ENCODE results near the gene ITGB4.

Gene ITGB4

GRCh38 chr17:75733471-75733870 is 12.2 kb downstream of the ITGB4 start:
- no peak for DNase-seq

- DNase-seq = no peak
Measured at GRCh38 chr17:75734674-75735294, 13.5 kb downstream of the ITGB4 start.

GRCh38 chr17:75736173-75736835 is 15.0 kb downstream of the ITGB4 start:
- DNase-seq = no peak

- DNase-seq = no peak
Measured at GRCh38 chr17:75737133-75737962, 16.1 kb downstream of the ITGB4 start.

GRCh38 chr17:75738218-75738802 is 17.1 kb downstream of the ITGB4 start:
- no peak for DNase-seq

GRCh38 chr17:75739174-75739573 is 17.9 kb downstream of the ITGB4 start:
- no peak for DNase-seq

- DNase-seq = no peak
Measured at GRCh38 chr17:75739801-75740200, 18.5 kb downstream of the ITGB4 start.

GRCh38 chr17:75740215-75740614 is 19.0 kb downstream of the ITGB4 start:
- DNase-seq = no peak

- no peak for DNase-seq
Measured at GRCh38 chr17:75740631-75741077, 19.4 kb downstream of the ITGB4 start.

GRCh38 chr17:75742337-75742736 is 21.1 kb downstream of the ITGB4 start:
- DNase-seq = no peak

GRCh38 chr17:75743625-75744206 is 22.5 kb downstream of the ITGB4 start:
- no peak for DNase-seq

- DNase-seq = no peak
Measured at GRCh38 chr17:75748706-75749105, 27.4 kb downstream of the ITGB4 start.

GRCh38 chr17:75749545-75750389 is 28.5 kb downstream of the ITGB4 start:
- peak; percentile 75 to 92 for DNase-seq

GRCh38 chr17:75750661-75751423 is 29.6 kb downstream of the ITGB4 start:
- no peak for DNase-seq

- no peak for DNase-seq
Measured at GRCh38 chr17:75751676-75752404, 30.6 kb downstream of the ITGB4 start.

- no peak for DNase-seq
Measured at GRCh38 chr17:75752405-75752709, 31.1 kb downstream of the ITGB4 start.

GRCh38 chr17:75752802-75753513 is 31.7 kb downstream of the ITGB4 start:
- no peak for DNase-seq

- DNase-seq = peak; percentile 65 to 76
Measured at GRCh38 chr17:75753514-75754377, 32.5 kb downstream of the ITGB4 start.
